Measurements from ENCODE around the gene TM2D3. TPM values are rescaled to one million over a fixed set of nuclear protein-coding genes. Genes with fewer than 3 reads are reported as not detected.

Gene TM2D3
- total RNA-seq, 1 experiment from 2014 or later, result 34.9 TPM

DNA sequence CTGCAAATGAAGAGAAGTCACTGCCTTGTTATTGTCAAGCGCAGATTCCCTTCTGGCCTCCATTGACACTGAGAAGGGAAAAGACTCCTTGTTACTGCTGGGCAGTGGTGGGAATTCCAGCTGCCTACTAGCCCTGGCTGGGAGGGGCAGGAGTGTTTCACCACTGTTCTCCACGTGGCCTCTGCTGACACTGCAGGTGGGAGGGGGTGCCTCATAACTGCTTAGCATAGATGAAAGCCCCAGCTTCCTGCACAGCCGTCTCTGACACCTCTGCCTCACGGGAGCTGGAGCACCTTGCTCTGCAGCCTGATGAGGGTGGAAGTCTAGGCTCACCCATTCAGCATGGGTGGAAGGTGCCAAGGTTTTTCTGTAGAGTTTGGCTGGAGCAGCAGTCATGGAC is 52.1 kb downstream of the TM2D3 start:
- Histone ChIP-seq H3K56ac (ENCODE audit: insufficient read length, low read depth, low read length) (no peak overlapping the region), H3K79me2 (ENCODE audit: insufficient read depth, low read length) (no peaks in the 10 kb centered on the region), H2BK120ac (ENCODE audit: low read depth, low read length, poor library complexity, severe bottlenecking) (no peak overlapping the region), H3K23me2 (ENCODE audit: insufficient read length, low read depth, low read length, poor library complexity, severe bottlenecking) (no peaks in the 10 kb centered on the region), H3K79me1 (ENCODE audit: insufficient read depth, low read depth, low read length, poor library complexity, severe bottlenecking) (no peaks in the 10 kb centered on the region), H4K8ac (replicated peaks; ENCODE audit: insufficient read length, low read depth, low read length) (no peak overlapping the region), H2BK5ac (ENCODE audit: insufficient read length, low read length) (no peak overlapping the region), H3K4ac (ENCODE audit: low read depth, low read length) (no peak overlapping the region), H3K18ac (ENCODE audit: insufficient read length, low read depth, low read length) (no peak overlapping the region), H3K4me2 (ENCODE audit: insufficient read depth, insufficient read length, low read length) (no peak overlapping the region), H2BK20ac (ENCODE audit: low read depth, low read length, poor library complexity, severe bottlenecking) (no peak overlapping the region), H3K27me3 (ENCODE audit: insufficient read depth, low read length) (no peaks in the 10 kb centered on the region), H2AK5ac (ENCODE audit: insufficient read length, low read length) (no peak overlapping the region), H3K9ac (ENCODE audit: extremely low read depth, insufficient read length, low read length) (no peak overlapping the region), H2BK15ac (ENCODE audit: low read depth, low read length) (no peak overlapping the region), H4K20me1 (ENCODE audit: control insufficient read depth, insufficient read depth, insufficient read length) (no peaks in the 10 kb centered on the region), H3K14ac (ENCODE audit: insufficient read depth, low read length) (no peak overlapping the region), H4K91ac (ENCODE audit: insufficient read length, low read depth, low read length) (no peak overlapping the region), H3T11ph (ENCODE audit: low read length) (no peak overlapping the region), H3K23ac (ENCODE audit: insufficient read length, low read depth, low read length) (no peak overlapping the region), H2AFZ (ENCODE audit: low read length) (no peak overlapping the region), H3K9me3 (ENCODE audit: control insufficient read depth, low read depth, low read length) (no peaks in the 10 kb centered on the region), H2BK12ac (ENCODE audit: insufficient read length, low read depth, low read length) (no peak overlapping the region), H4K5ac (ENCODE audit: insufficient read length, low read depth, low read length) (no peak overlapping the region), H3K4me1 (ENCODE audit: insufficient read depth, low read length) (no peaks in the 10 kb centered on the region), H3K27ac (ENCODE audit: insufficient read length, low read depth, low read length) (no peak overlapping the region)
- TF ChIP-seq, protein P1, sequence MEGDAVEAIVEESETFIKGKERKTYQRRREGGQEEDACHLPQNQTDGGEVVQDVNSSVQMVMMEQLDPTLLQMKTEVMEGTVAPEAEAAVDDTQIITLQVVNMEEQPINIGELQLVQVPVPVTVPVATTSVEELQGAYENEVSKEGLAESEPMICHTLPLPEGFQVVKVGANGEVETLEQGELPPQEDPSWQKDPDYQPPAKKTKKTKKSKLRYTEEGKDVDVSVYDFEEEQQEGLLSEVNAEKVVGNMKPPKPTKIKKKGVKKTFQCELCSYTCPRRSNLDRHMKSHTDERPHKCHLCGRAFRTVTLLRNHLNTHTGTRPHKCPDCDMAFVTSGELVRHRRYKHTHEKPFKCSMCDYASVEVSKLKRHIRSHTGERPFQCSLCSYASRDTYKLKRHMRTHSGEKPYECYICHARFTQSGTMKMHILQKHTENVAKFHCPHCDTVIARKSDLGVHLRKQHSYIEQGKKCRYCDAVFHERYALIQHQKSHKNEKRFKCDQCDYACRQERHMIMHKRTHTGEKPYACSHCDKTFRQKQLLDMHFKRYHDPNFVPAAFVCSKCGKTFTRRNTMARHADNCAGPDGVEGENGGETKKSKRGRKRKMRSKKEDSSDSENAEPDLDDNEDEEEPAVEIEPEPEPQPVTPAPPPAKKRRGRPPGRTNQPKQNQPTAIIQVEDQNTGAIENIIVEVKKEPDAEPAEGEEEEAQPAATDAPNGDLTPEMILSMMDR (conservative IDR thresholded peaks at IDR 0.05), result no peak
- no peak for DNase-seq
- Mint-ChIP-seq H3K27me3 (ENCODE audit: low read depth) (peaks cover 20% of the 10 kb centered on the region), H3K4me3 (no peak overlapping the region), H3K9me3 (peaks cover 9 to 18% of the 10 kb centered on the region in 2 experiments; a peak in 4 of 5 replicates), H3K36me3 (ENCODE audit: insufficient read depth in 1 of 3, low read depth in 3 of 3) (peaks cover 0 to 12% (median 0%) of the 10 kb centered on the region in 3 experiments; a peak in 4 of 7 replicates), H3K27ac (no peak overlapping the region), H3K4me1 (peaks cover 6% of the 10 kb centered on the region in 2 experiments)
- WGBS (ENCODE audit: extremely low coverage, insufficient read length, low lambda C conversion rate), result no CpG with 5 or more reads among the region's 4 CpGs

All from H9 (cell line).